ENCODE results near the gene POLA2. TPM values are rescaled to one million over a fixed set of nuclear protein-coding genes. Genes with fewer than 3 reads are reported as not detected.

The POLA2 gene
- total RNA-seq, 4 donors from 2014 or later: 6.8 to 25.6 (median 13.1) TPM

DNA sequence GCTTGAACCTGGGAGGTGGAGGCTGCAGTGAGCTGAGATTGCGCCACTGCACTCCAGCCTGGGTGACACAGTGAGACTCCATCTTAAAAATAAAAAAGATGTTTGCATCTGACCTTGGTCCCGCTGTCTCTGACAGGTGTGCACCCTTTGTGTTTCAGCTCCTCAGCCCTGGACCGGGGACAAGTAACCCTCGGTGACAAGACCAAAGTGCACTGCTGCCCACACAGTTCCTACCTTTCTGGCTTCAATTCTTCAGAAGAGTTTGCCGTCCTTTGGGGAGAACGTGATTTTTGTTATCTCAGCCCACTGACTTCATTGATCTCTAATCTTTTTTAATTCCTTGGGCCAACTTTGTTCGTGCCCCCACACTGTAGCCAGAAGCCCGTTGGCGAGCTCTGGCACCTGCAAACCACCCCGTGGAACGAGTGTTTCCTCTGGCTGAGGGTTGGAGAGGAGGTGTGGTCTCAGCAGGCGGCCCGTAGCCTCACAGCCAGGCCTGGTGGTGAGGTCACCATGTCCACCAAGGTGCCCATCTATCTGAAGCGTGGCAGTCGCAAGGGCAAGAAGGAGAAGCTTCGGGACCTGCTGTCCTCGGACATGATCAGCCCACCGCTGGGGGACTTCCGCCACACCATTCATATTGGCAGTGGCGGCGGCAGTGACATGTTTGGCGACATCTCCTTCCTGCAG lies 58.8 kb downstream of the POLA2 start:
- no peaks in the 10 kb centered on the region for H3K27me3 ChIP-seq
- peaks cover 0 to 19% (median 0%) of the 10 kb centered on the region in 3 donors for H3K36me3 ChIP-seq
- no peak overlapping the region for H3K4me3 ChIP-seq
- H3K9me3 ChIP-seq: no peaks in the 10 kb centered on the region
- TF ChIP-seq, protein P1, sequence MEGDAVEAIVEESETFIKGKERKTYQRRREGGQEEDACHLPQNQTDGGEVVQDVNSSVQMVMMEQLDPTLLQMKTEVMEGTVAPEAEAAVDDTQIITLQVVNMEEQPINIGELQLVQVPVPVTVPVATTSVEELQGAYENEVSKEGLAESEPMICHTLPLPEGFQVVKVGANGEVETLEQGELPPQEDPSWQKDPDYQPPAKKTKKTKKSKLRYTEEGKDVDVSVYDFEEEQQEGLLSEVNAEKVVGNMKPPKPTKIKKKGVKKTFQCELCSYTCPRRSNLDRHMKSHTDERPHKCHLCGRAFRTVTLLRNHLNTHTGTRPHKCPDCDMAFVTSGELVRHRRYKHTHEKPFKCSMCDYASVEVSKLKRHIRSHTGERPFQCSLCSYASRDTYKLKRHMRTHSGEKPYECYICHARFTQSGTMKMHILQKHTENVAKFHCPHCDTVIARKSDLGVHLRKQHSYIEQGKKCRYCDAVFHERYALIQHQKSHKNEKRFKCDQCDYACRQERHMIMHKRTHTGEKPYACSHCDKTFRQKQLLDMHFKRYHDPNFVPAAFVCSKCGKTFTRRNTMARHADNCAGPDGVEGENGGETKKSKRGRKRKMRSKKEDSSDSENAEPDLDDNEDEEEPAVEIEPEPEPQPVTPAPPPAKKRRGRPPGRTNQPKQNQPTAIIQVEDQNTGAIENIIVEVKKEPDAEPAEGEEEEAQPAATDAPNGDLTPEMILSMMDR (IDR thresholded peaks at IDR 0.05): no peak
- TF ChIP-seq POLR2A (IDR thresholded peaks at IDR 0.05): no peak
- peaks cover 0 to 46% (median 4%) of the 10 kb centered on the region in 4 donors for H3K4me1 ChIP-seq
- DNase-seq: no peak
- H3K27ac ChIP-seq: no peak overlapping the region

DNA sequence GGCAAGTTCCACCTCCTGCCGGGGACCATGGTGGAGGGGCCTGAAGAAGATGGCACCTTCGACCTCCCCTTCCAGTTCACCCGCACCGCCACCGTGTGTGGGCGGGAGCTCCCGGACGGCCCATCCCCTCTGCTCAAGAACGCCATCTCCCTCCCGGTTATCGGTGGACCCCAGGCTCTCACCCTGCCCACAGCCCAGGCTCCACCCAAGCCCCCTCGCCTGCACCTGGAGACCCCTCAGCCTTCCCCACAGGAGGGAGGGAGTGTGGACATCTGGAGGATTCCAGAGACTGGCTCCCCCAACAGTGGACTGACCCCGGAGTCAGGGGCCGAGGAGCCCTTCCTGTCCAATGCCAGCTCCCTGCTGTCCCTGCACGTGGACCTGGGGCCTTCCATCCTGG lies 59.3 kb downstream of the POLA2 start:
- DNase-seq: no peak
- Histone ChIP-seq H3K27ac (no peak overlapping the region), H3K9me3 (no peaks in the 10 kb centered on the region), H3K27me3 (no peaks in the 10 kb centered on the region), H3K36me3 (peaks cover 0 to 19% (median 0%) of the 10 kb centered on the region in 3 donors), H3K4me1 (peaks cover 0 to 41% (median 0%) of the 10 kb centered on the region in 4 donors), H3K4me3 (no peak overlapping the region)
- no peak for TF ChIP-seq POLR2A (IDR thresholded peaks at IDR 0.05)
- TF ChIP-seq, protein P1 (IDR thresholded peaks at IDR 0.05): no peak

DNA sequence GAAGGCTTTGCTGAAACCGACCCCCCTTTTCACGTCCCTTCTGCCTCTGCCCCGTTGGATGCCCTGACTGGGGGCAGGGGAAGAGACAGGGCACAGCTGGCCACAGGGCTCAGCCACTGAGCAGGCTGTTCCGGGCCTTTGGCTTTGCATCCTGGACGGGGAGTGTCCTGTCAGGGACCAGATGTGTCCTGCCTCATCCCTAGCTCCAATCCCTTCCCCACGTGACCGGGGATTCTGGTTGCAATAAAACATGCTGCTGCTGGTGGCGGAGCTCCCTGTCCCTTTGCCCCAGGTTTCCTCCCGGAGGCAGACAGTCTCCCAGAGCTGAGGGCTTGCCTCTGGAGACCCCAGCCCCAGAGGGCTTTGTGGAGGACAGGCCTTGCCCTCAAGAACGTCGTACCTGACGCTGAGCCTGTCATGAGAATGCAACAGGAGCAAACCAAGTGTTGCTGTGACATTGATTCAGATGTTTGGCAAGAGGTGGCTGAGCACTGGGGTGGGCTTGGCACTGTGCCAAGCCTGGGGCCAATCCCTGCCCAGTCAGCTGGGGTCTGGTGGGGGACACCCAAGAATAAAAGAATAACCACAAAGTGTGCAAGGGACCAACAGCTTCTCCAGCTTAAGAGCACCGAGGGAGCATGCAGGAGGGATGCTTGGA lies 60.2 kb downstream of the POLA2 start:
- H3K4me3 ChIP-seq: no peak overlapping the region
- H3K36me3 ChIP-seq: peaks cover 0 to 19% (median 0%) of the 10 kb centered on the region in 3 donors
- no peaks in the 10 kb centered on the region for H3K9me3 ChIP-seq
- H3K4me1 ChIP-seq: peaks cover 0 to 32% (median 0%) of the 10 kb centered on the region in 4 donors
- DNase-seq: no peak
- TF ChIP-seq, protein P1 (IDR thresholded peaks at IDR 0.05): no peak
- TF ChIP-seq POLR2A (IDR thresholded peaks at IDR 0.05): no peak
- no peaks in the 10 kb centered on the region for H3K27me3 ChIP-seq
- no peak overlapping the region for H3K27ac ChIP-seq

DNA sequence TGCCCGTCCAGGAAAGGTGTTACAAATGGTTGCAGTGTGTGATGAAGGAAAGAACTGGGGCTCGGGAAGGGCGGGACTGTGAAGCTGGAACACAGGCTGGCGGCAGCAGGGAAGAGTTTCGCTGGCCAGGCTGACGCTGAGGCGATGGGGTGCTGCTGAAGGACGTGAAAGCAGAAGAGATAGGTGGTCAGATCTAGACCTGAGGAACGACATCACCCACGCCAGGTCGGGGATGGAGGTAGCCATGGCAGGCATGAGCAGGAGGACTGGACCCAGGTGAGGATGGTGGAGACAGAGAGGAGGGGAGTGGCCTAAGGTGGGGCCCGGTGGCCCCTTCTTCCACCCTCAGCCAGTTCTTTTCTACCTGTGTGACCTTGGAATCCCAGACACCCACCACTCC lies 62.1 kb downstream of the POLA2 start:
- Histone ChIP-seq H3K9me3 (no peaks in the 10 kb centered on the region), H3K4me3 (no peak overlapping the region), H3K27ac (no peak overlapping the region), H3K27me3 (no peaks in the 10 kb centered on the region), H3K36me3 (peaks cover 0 to 19% (median 0%) of the 10 kb centered on the region in 3 donors), H3K4me1 (peaks cover 0 to 43% (median 0%) of the 10 kb centered on the region in 4 donors)
- TF ChIP-seq, protein P1 (IDR thresholded peaks at IDR 0.05): no peak
- TF ChIP-seq POLR2A (IDR thresholded peaks at IDR 0.05): no peak
- no peak for DNase-seq

DNA sequence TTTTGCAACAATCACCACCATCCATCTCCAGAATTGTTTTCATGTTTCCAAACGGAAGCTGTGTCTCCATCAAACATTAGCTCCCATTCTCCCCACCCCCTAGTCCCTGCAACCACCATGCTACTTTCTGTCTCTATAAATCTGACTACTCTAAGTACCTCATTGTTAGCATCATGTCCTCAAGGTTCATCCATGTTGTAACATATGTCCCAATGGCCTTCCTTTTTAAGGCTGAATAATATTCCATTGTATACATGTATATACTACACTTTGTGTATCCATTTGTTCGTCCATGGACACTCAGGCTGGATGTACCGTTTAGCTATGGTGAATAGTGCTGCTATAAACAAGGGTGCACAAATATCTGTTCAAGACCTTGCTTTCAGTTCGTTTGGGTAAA lies 63.7 kb downstream of the POLA2 start:
- DNase-seq: no peak
- H3K9me3 ChIP-seq: no peaks in the 10 kb centered on the region
- H3K27ac ChIP-seq: no peak overlapping the region
- H3K27me3 ChIP-seq: no peaks in the 10 kb centered on the region
- peaks cover 0 to 19% (median 0%) of the 10 kb centered on the region in 3 donors for H3K36me3 ChIP-seq
- H3K4me1 ChIP-seq: peaks cover 0 to 41% (median 0%) of the 10 kb centered on the region in 4 donors
- H3K4me3 ChIP-seq: no peak overlapping the region
- TF ChIP-seq POLR2A (IDR thresholded peaks at IDR 0.05): no peak
- TF ChIP-seq, protein P1 (IDR thresholded peaks at IDR 0.05): no peak

All from Peyer's patch (tissue), 4 donors.